GM18526 (cell line): ENCODE results near the gene BAG3.

Experiments used
- POLR2A ChIP-seq: IDR thresholded peaks from 3 replicates; pipeline ENCODE4 v1.6.1; 2011; ENCODE audit not compliant: insufficient read length; ENCODE audit errors: extremely low read depth

BAG3 gene

GRCh38 chr10:119725828-119726675, 74.9 kb downstream of the BAG3 start, which contains the start of gene INPP5F:
TSS of gene INPP5F (plus strand) at chr10:119726050. CDS start at chr10:119726263, 213 bp downstream.
- TF ChIP-seq POLR2A, result no peak

- no peak for TF ChIP-seq POLR2A
Observed at GRCh38 chr10:119726676-119727261, 75.6 kb downstream of the BAG3 start.
